NCI-H2029 treated with DMSO at 0.1 percent for 48 hours (cell line): ENCODE results near the gene CTNNB1.

Experiments
- DNase-seq: peaks from one replicate; lab custom pipeline; 2025; lab: John Stamatoyannopoulos, UW

The CTNNB1 gene

DNA sequence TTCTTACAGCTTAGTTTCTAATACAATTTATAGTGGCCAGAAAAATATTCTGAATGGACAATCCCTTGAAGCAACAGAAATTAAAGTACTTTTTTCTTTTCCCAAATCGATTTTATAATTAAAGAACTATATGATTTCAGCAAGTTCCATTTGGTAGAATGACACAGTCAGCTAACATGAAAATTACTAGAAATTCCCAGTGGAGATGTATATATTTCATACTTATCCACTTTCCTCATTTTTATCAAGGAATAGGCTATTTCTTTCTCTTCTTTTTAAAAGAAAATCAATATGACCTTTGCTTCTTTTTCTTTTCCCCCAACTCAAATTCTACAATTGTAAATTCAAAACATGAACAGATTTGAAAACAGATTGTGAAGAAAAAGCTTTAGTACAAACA is 6.4 kb upstream of the CTNNB1 start:
- no peak for DNase-seq

- DNase-seq = no peak
Observed at GRCh38 chr3:41193794-41194539, 5.3 kb upstream of the CTNNB1 start.

- DNase-seq = no peak
Observed at GRCh38 chr3:41194701-41195100, 4.6 kb upstream of the CTNNB1 start.

GRCh38 chr3:41195946-41196345 is 3.4 kb upstream of the CTNNB1 start:
- no peak for DNase-seq

DNA sequence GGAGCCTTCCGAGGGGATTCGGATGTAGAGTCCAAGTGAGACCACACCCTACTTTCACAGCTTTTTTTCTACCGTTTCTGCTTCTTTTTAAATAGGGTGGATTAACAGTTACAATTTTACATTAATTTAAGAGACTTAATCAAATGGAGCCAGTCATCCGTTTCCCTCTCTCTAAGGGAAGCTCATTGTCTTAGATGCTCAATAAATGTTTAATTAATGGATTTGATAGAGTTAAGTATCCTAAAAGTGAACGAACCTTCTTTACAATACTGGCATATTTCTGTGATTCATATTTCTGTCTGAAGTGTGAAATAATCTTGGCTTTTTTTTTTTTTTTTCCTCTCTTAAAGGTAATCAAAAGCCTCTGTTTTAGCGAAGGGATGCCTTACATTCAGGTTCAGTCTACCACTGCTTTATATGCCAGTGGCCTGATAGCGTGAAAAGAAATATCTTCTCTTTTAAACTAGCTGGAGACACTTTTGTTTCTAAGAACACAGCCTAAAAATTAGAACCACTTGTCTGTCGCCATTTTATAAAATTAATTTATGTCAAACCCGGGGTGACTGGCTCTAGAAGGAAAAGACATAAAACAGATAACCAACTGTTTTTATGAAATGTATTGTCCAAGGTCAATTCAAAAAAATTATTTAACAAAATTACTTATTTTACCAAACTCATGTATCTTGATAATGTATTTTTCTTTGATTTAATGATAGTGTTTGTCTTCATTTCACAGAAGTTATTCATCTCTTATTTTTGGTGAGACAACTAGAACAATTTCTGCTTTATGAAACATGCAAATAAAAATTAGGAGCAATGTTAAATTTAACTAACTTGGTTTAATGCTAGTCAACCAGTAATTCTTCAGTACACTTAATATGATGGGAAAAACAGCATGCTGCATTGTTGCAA is 2.5 kb upstream of the CTNNB1 start:
- DNase-seq = no peak

DNA sequence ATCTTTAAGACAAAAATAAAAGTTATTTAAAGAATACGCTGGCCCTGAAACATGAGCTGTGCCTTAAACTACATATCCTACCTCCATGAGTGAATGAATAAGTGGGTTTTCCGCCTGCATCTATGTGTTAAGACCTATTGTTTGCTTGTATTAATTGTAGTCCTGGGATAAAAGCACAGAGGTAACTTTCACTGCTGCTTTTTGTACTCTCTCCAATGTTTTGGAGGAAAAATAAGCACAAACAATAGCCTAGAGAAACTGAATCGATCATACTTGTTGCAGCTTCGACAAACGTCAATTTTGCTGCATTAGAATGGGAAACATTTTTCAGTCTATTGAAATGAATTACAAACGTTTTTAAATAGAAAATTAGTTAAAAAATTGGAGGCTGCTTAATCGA is 1.3 kb upstream of the CTNNB1 start:
- no peak for DNase-seq

GRCh38 chr3:41198526-41198925 is 779 bp upstream of the CTNNB1 start:
- DNase-seq = peak; percentile 23

DNA sequence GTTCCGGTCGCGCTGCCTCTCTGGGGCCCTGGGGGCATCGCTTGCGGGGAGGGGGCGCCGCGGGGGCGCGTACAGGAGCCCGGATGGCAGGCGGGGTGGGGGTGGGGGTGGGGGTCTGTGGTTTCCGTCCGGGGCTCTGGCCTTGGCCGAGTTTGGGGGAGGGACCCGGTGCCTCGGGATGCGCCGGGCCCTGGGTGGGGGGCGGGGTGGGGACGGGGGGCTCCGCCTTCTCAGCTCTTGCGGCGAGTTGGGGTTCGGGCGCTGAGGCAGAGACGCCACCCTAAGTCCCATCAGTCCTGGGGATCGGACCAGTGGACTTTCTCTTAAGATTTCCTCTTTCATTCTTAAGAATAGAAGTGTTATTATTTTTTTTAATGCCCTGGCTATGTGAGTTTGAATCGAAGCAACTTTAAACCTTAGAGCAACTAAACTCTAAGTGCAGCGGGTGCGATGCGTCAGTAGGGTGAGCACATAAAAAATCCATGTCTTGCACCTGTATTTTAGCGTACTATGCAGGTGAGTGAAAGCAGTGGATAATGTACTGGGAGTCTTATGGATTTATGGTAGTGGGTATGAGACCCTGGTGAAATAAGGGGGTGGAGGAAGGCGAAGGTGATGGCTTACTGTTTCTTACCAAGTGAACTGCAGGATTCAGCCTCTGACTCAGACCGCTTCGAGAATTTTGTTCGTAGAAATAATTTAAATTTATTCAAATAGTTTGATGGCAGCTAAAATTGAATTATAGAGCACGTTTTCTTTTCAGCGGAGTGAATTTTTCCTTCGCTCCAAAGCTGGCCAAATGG is 762 bp downstream of the CTNNB1 start:
- no peak for DNase-seq

DNA sequence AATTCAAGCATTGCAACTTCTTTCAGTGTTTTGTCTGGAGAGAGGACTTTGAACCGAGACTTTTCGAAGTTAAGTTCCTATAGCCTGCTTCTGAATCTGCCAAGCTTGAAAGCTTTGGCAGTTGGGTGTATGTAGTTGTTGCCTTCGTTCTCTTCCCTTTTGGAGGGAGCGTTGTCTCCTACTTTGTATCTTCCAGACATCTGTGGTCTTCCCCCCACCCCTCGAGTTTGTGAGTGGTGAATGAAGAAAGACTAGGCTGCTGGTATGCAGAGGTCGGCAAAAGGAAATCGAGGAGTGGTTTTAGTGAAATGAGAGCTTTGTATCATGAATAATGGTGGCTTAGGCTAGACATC is 1.3 kb downstream of the CTNNB1 start:
- DNase-seq = no peak

GRCh38 chr3:41202075-41202833 is 2.9 kb downstream of the CTNNB1 start:
- DNase-seq = no peak

DNA sequence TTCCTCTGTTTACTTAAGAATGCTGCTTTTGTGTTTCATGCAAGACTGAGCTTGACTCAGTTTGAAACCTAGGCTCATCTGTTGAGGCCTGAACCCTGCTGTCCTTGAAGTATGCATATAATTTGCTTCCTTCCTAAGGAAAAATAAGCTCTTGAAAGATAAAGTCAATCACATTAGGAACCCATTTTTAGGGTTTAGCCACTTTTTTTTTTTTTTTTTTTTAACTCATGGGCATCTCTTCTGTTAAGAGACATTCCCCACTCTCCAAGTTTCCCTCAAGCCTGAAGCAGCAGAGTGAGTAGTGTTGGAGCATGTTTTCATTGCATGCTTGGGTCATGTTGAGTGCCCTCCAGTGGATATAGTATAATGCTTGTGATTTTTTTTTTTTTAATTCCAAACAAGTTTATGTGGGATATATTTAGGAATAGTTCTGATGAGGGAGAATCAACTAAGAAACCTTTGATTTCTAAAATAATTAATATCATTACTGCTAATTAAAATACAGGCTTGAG is 3.6 kb downstream of the CTNNB1 start:
- DNase-seq = peak; percentile 38

DNA sequence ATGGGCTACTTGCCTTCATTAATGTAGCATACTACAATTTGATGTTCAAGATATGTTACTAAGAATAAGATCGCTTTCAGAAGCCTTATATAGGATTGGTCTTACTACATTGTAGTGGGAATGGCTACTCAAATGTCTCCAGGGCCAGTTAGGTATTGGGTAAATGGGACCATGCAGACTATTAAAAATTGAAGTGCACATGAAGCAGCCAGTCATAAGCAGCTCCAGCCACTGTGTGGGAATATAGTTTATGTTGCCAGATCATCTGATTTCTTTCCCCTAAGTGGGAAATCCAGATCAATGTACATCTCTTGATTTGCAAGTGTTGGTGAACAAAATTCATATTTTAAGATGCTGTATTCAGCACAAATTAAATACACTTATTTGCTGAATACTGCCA is 5.1 kb downstream of the CTNNB1 start:
- no peak for DNase-seq

- DNase-seq = no peak
Observed at GRCh38 chr3:41205591-41205990, 6.3 kb downstream of the CTNNB1 start.

DNA sequence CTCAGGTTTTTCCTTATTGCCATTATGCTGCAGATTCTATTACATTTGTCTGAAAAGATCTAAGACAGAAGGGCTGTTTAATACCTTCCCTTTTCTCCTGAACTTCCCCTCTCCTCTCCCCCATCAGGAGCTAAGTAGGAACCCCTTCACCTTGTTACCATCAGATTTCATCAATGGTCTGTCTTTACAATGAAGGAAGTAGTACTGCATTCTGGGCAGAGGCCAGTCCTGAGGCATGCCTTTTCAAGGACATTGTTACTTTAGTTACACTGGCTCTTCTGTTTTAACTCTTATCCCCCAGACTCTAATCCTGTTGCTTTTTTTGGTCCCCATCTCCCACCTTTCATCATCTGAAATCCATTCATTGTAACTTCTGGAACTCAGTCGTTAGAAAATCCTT is 8.1 kb downstream of the CTNNB1 start:
- DNase-seq = no peak

DNA sequence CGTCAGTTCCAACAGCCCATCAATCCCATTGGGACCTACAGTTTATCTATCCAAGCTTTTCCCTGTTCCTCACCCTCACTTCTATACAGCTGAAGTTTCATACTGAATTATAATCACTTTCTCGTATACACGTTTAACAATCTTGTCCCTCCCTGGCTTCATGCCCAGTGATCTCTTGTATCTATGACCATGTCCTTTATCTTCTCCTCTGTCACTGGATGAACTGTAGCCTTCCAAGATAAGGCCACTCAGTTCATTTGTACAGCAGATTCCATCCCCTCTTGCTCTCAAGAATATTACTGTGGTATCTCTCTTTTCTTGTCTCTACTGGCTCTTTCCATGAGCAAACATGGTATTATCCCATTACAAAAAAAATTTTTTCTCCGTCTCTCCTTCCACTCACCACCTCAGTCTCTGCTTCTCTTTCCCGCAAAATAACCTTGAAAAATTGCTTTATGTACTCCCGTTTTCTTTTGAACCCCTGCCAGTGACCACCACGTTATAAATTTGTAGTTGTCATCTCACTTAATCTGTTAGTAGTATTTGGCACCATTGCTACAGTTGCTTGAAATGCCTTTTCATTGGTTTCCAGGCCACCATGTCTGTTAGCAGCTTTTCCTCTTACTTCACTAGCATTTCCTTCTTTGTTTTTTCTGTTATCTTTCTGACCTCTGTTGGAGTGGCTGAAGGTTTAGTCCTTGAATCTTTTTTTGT is 9.4 kb downstream of the CTNNB1 start:
- no peak for DNase-seq

GRCh38 chr3:41209646-41210045 is 10.3 kb downstream of the CTNNB1 start:
- DNase-seq = no peak

GRCh38 chr3:41210966-41211365 is 11.7 kb downstream of the CTNNB1 start:
- no peak for DNase-seq

DNA sequence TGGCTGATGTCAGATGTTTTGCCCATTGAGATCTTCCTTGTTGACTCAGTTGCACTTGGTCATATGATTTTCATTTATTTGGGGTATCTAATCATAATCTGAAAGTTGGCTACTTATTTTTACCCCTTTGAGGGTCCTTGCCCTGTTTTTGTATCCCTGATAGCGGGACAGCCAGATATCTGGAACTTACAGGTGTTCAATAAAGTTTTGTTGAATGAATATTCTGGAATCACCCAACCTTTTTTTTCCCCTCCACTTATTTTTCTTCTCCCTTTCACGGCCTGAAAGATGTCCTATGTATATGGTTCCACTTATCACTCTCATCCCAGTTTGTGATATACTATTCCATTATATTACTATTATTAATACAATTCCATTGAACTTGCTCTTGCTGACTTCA is 12.8 kb downstream of the CTNNB1 start:
- no peak for DNase-seq

GRCh38 chr3:41213588-41213987 is 14.3 kb downstream of the CTNNB1 start:
- DNase-seq = no peak

DNA sequence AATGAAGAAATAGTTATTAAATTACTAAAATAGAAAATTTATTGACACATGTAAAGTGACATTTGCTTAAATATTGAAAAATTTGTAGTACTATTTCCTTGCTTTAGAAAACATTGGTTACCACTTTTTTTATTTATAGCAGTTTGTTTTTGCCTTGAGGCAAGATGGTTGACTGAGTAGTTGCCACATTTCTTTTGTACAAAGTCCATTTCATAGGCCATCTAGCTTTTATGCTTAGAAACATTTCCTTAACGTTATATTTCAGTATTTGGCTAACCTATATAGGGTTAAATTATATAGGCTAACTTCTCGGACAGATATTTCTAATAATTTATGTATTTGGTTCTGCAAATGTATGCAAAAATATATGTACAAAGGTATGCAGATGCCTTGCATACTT is 17.1 kb downstream of the CTNNB1 start:
- no peak for DNase-seq

DNA sequence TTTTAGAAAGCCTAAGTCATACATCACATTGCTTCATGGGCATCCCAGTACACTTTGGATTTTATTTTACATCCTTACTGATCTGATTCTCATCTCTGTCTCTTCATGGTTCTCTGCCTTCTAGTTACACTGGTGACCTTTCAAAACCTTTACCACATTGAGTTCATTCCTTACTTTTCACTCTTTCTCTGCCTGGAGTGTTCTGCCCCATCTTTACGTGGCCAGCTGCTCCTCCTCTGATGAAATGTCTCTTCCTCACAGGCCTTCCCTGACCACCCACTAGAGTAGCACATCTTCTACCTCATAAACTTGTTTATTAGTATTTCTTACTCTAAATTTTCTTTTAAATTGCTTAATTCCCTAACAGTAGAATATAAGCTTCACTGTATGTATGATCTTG is 17.7 kb downstream of the CTNNB1 start:
- DNase-seq = no peak
